ENCODE results near the gene CFAP300. TPM values are rescaled to one million over a fixed set of nuclear protein-coding genes. Genes with fewer than 3 reads are reported as not detected.

Gene CFAP300
- total RNA-seq, 1 donor from 2014 or later: 0.64 TPM

DNA sequence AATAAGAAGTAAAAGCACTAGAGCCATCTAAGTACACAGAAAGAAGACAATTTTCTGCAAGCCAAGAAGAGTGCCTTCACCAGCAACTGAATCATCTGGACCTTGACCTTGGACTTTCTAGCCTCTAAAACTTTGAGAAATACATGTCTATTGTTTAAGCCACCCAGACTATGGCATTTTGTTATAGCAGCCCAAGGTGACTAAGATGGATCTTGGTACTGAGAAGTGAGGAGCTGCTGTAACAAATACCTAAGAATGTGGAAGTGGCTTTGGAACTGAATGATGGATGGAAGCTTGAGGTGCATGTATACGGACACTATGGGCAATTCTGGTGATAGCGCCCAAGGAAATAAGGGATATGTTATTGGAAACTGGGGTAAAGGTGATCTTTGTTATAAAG lies 14.9 kb downstream of the CFAP300 start:
- TF ChIP-seq, protein P1, sequence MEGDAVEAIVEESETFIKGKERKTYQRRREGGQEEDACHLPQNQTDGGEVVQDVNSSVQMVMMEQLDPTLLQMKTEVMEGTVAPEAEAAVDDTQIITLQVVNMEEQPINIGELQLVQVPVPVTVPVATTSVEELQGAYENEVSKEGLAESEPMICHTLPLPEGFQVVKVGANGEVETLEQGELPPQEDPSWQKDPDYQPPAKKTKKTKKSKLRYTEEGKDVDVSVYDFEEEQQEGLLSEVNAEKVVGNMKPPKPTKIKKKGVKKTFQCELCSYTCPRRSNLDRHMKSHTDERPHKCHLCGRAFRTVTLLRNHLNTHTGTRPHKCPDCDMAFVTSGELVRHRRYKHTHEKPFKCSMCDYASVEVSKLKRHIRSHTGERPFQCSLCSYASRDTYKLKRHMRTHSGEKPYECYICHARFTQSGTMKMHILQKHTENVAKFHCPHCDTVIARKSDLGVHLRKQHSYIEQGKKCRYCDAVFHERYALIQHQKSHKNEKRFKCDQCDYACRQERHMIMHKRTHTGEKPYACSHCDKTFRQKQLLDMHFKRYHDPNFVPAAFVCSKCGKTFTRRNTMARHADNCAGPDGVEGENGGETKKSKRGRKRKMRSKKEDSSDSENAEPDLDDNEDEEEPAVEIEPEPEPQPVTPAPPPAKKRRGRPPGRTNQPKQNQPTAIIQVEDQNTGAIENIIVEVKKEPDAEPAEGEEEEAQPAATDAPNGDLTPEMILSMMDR (IDR thresholded peaks at IDR 0.05; ENCODE audit: insufficient read depth, low read depth, low read length): no peak
- TF ChIP-seq EZH2 (IDR thresholded peaks at IDR 0.05; ENCODE audit: insufficient read depth, low read length): no peak
- Histone ChIP-seq H3K4me3 (ENCODE audit: insufficient read depth, low read depth, low read length) (no peak overlapping the region), H3K9ac (ENCODE audit: low read length) (no peak overlapping the region), H3K27me3 (ENCODE audit: insufficient read depth, low read length) (no peaks in the 10 kb centered on the region), H3K4me1 (ENCODE audit: insufficient read depth, low read length) (no peaks in the 10 kb centered on the region), H4K20me1 (ENCODE audit: insufficient read depth, low read length) (no peaks in the 10 kb centered on the region), H2AFZ (ENCODE audit: low read depth, low read length) (no peak overlapping the region), H3K27ac (ENCODE audit: low read depth, low read length) (no peak overlapping the region), H3K79me2 (ENCODE audit: insufficient read depth, low read length) (no peaks in the 10 kb centered on the region), H3K36me3 (ENCODE audit: insufficient read depth, low read length) (no peaks in the 10 kb centered on the region), H3K9me3 (ENCODE audit: insufficient read depth, low read depth, low read length) (no peaks in the 10 kb centered on the region), H3K4me2 (ENCODE audit: low read length) (no peak overlapping the region)
- Mint-ChIP-seq H3K27ac (ENCODE audit: unreplicated experiment) (no peak overlapping the region), H3K4me1 (ENCODE audit: low read depth, unreplicated experiment) (no peaks in the 10 kb centered on the region), H3K36me3 (ENCODE audit: low read depth, unreplicated experiment) (no peaks in the 10 kb centered on the region), H3K9me3 (ENCODE audit: unreplicated experiment) (no peaks in the 10 kb centered on the region), H3K27me3 (ENCODE audit: low read depth, unreplicated experiment) (no peaks in the 10 kb centered on the region), H3K4me3 (ENCODE audit: unreplicated experiment) (no peak overlapping the region)
- FAIRE-seq: no peak
- DNase-seq (ENCODE audit: low read depth): no peak

DNA sequence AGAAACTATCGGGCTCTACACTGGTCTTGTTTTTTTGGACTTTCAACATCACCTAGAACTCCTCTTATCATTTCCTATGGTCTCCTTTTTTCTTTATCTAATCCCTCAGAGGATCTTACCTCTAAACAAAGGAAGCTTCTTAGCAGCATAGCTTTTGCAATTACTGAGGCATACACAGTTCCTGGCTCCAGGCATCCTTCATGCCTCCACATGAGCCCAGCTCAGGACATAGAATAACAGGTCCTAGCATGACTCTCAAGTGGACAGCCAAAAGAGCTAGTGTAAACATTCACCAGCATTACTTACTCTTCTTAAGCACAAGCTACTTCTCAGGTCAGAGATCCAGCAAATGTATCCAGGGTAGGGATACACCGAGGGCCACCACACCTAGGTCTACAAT lies 17.1 kb downstream of the CFAP300 start:
- H3K9me3 ChIP-seq (ENCODE audit: insufficient read depth, low read depth, low read length): no peaks in the 10 kb centered on the region
- H3K9me3 Mint-ChIP-seq (ENCODE audit: unreplicated experiment): no peaks in the 10 kb centered on the region
- H3K9ac ChIP-seq (ENCODE audit: low read length): no peak overlapping the region
- no peak overlapping the region for H3K4me3 Mint-ChIP-seq (ENCODE audit: unreplicated experiment)
- H4K20me1 ChIP-seq (ENCODE audit: insufficient read depth, low read length): no peaks in the 10 kb centered on the region
- no peak for DNase-seq (ENCODE audit: low read depth)
- H3K79me2 ChIP-seq (ENCODE audit: insufficient read depth, low read length): no peaks in the 10 kb centered on the region
- H3K27me3 Mint-ChIP-seq (ENCODE audit: low read depth, unreplicated experiment): no peaks in the 10 kb centered on the region
- no peak overlapping the region for H3K4me3 ChIP-seq (ENCODE audit: insufficient read depth, low read depth, low read length)
- H3K36me3 ChIP-seq (ENCODE audit: insufficient read depth, low read length): no peaks in the 10 kb centered on the region
- no peak overlapping the region for H2AFZ ChIP-seq (ENCODE audit: low read depth, low read length)
- no peaks in the 10 kb centered on the region for H3K4me1 Mint-ChIP-seq (ENCODE audit: low read depth, unreplicated experiment)
- H3K27ac ChIP-seq (ENCODE audit: low read depth, low read length): no peak overlapping the region
- TF ChIP-seq EZH2 (IDR thresholded peaks at IDR 0.05; ENCODE audit: insufficient read depth, low read length): no peak
- TF ChIP-seq, protein P1 (IDR thresholded peaks at IDR 0.05; ENCODE audit: insufficient read depth, low read depth, low read length): no peak
- H3K4me1 ChIP-seq (ENCODE audit: insufficient read depth, low read length): no peaks in the 10 kb centered on the region
- H3K36me3 Mint-ChIP-seq (ENCODE audit: low read depth, unreplicated experiment): no peaks in the 10 kb centered on the region
- H3K4me2 ChIP-seq (ENCODE audit: low read length): no peak overlapping the region
- no peak overlapping the region for H3K27ac Mint-ChIP-seq (ENCODE audit: unreplicated experiment)
- no peak for FAIRE-seq
- no peaks in the 10 kb centered on the region for H3K27me3 ChIP-seq (ENCODE audit: insufficient read depth, low read length)

DNA sequence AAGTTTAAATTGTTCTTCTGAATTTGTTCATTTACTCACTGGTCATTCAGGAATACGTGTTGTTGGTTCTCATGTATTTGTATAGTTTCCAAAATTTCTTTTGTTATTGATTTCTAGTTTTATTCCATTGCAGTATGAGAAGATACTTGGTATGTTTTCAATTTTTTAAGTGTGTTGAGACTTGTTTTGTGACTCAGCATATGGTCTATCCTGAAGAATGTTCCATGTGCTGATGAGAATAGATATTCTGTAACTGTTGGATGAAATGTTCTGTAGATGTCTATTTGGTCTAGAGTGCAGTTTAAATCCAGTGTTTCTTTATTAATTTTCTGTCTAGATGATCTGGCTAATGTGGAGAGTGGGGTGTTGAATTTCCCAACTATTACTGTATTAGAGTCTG lies 23.5 kb downstream of the CFAP300 start:
- H3K4me3 Mint-ChIP-seq (ENCODE audit: unreplicated experiment): no peak overlapping the region
- DNase-seq (ENCODE audit: low read depth): no peak
- H3K4me1 ChIP-seq (ENCODE audit: insufficient read depth, low read length): no peaks in the 10 kb centered on the region
- no peak overlapping the region for H3K4me2 ChIP-seq (ENCODE audit: low read length)
- H3K36me3 ChIP-seq (ENCODE audit: insufficient read depth, low read length): no peaks in the 10 kb centered on the region
- peaks cover 4% of the 10 kb centered on the region for H3K9me3 ChIP-seq (ENCODE audit: insufficient read depth, low read depth, low read length)
- no peak overlapping the region for H3K27ac Mint-ChIP-seq (ENCODE audit: unreplicated experiment)
- H3K4me3 ChIP-seq (ENCODE audit: insufficient read depth, low read depth, low read length): no peak overlapping the region
- no peak overlapping the region for H3K27ac ChIP-seq (ENCODE audit: low read depth, low read length)
- H3K4me1 Mint-ChIP-seq (ENCODE audit: low read depth, unreplicated experiment): no peaks in the 10 kb centered on the region
- H2AFZ ChIP-seq (ENCODE audit: low read depth, low read length): no peak overlapping the region
- H3K9me3 Mint-ChIP-seq (ENCODE audit: unreplicated experiment): peaks cover 24% of the 10 kb centered on the region
- H4K20me1 ChIP-seq (ENCODE audit: insufficient read depth, low read length): no peaks in the 10 kb centered on the region
- TF ChIP-seq, protein P1 (IDR thresholded peaks at IDR 0.05; ENCODE audit: insufficient read depth, low read depth, low read length): no peak
- no peak for TF ChIP-seq EZH2 (IDR thresholded peaks at IDR 0.05; ENCODE audit: insufficient read depth, low read length)
- H3K36me3 Mint-ChIP-seq (ENCODE audit: low read depth, unreplicated experiment): peaks cover 3% of the 10 kb centered on the region
- no peak overlapping the region for H3K9ac ChIP-seq (ENCODE audit: low read length)
- H3K27me3 ChIP-seq (ENCODE audit: insufficient read depth, low read length): no peaks in the 10 kb centered on the region
- FAIRE-seq: no peak
- no peaks in the 10 kb centered on the region for H3K79me2 ChIP-seq (ENCODE audit: insufficient read depth, low read length)
- no peaks in the 10 kb centered on the region for H3K27me3 Mint-ChIP-seq (ENCODE audit: low read depth, unreplicated experiment)

Measured in astrocyte (in vitro differentiated cells and primary cell).